ENCODE results near the gene MROH7.
"Not testable (repeated sequence)": the region's sequence is repeated elsewhere in the genome, so short reads cannot be mapped to it uniquely, and the experiment has no call there.

The MROH7 gene

DNA sequence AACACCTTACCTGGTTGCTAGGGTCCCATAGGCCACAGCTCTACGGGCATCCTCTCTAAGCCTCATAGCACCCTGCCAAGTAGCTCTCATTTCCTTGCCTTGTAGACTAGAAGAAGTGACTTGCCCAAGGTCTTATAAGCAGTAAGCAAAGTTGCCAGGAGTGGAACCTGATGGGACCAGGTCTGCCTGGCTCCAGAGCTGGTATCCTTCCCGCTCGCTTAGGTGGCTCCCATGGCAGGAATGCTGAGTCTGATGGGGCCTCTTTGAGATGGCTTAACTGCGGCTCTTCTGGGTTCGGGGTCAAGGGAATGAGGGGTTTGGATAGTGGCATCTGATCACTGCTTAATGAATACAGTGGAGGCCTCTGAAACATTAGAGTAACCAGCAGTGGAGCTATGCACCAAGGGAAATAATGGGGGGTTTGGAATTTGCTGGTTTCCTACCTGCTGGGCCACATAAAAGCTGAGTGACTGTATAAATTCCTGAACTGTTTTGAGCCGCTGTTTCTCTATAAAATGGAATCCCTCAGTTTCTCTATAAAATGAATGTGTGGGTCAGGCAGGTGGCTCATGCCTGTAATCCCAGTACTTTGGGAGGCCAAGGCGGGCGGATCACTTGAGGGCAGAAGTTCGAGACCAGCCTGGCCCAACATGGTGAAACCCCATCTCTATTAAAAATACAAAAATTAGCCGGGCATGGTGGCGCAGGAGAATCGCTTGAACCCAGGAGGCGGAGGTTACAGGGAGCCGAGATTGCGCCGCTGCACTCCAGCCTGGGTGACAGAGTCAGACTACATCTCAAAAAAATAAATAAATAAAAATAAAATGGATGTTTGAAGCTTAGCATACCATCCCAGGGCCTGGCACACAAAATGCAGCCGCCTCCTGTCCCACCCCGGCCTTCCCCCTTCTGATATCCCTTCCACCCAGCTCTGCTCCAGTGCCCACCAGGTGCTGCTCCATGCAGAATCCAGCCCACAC is 30.7 kb upstream of the MROH7 start:
- no peak for DNase-seq

DNA sequence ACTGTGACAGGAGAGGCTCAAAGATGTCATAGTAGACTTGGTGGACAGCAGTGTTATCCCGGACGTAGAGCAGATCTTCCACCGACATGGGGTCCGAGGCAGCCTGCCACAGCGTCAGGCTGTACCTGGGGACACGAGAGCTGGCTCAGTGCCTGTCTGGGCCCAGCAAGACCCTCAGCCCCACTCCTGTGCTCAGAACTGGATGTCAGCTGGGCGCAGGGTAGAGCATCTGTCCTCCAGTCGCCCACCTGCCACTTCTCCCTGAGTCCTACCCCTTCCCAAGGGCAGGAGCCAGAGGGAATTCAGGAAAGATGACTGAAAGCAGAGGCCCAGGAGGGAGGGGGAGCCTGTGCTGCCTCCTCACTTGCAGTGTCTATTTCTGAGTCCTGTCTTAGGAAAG is 30.0 kb upstream of the MROH7 start:
- DNase-seq = no peak

DNA sequence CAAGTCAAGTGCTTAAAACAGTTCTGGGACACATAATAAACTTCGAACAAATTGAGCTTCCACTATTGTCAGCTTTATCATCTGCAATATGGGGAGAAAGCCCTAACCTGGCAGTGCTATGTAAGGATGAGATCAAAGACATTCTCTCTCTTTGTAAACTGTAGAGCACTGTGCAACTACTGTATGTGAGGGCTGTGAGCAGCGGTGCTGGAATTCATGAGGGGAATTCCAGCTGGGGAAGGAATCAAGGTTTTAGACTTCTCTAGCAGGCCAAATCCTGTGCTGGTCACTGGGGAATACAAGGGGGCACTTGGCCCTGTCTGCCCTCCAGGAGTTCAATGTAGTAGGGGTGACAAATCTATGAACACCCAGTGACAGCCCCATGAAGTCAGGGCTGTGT is 27.6 kb upstream of the MROH7 start:
- no peak for DNase-seq

DNA sequence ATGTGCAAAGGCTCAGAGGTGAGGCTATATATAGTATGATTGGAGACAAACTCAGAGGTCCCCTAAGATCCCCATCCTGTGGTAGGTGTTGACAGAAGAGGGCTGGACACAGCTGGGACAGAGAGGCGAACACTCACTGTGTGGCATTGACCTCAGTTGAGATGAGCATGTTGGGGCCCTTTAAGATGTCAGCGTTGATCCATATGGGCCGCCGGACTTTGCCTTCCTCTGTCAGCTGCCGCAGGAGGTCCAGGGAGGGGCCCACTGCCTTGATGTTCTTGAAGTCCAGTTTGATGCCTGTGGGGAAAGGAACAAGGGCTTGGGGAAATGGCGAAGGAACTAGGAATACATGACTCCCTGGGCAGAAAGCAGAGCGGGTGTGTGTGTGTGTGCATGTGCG is 27.0 kb upstream of the MROH7 start:
- DNase-seq = no peak

DNA sequence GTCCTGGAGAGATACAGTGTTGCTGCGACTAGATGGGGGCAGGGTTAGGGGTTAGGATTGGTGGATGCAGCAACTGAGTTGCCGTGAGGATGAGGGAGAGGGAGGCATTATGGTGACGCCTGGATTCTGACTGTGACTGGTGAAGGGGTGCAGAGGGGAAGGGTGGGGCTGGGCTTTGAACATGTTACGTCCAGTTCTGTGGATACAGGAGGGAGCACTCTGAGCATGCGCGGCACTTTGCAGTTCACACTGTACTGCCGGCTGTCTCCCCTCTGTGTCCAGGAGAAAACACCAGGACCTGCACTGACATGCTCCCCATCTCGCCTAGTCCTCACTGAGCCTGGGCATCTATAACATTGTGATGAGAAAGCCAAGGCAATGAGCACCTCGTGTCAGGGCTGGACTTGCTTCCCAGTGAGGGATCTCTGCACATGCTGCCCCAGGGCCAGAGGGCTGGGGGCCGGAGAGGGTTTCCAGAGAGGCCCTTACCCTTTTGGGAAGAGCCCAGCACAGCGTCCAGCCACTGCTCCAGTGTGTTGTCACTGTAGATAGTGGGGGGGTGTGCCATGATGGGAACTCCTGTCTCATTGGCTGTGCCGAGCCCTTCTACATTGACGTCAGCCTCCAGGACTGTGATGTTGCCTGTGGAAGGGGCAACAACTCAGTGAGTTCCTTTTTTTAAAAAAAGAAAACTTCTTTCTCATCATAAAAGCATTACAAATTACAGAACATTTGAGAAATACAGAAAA is 25.9 kb upstream of the MROH7 start:
- no peak for DNase-seq

DNA sequence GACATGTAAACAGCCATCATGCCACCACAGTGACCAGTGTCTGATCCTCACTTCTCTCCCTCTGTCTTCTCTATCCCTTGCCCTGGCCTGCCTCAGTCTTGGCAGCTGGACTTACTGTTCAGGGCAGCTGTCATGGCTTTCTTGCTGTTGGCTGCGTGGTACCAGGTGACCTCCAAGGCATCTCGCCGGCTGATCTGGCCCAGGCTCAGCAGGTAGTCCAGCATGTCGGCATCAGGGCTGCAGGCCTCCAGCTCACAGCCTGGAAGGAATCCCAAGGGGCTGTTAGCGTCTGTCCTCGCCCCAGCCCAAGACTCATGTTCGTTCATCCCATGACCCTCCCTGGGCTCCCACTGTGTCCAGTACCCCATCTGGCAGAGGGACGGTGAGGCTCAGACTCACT is 21.8 kb upstream of the MROH7 start:
- DNase-seq = no peak

DNA sequence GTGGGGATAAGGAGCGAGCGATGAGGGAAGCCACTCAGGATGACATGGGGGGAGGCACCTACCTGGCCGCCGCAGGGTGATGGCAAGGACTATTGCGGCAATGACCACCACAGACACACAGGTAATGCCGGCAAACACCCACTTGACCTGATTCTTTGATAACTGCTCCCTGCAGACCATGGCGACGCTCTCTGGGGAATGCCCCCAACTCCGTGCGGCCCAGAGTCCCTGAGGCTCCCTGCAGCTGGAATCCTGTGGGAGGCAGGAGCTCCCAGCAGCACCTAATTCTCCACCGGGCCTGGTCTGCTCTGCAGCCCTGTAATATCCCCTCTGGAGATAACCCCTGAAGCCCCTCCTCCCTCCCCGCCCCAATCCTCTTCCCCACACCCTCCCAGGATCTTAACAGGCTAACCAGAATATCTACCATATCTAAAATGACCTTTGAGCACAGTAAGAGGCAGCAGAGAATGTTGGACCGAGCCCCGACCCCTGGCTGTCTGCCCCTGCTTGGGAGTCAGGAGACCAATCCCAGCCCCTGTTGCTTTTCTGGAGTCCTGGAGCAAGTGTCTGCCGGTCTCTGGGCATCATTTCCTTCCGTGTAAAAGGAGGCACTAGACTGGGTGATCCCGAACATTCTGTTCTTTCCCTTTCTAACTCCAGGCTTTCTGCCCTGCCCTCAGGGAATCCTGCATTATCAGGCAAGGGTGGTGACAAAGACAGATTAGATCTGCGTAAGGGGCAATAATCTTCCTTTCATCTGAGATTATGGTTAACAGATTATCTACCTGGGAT is 18.2 kb upstream of the MROH7 start, which contains the start of gene FAM151A:
Gene FAM151A (minus strand): TSS at position 310 of the 792 bp plus-strand sequence. CDS start 130 bp downstream, at position 180.
- DNase-seq = no peak

DNA sequence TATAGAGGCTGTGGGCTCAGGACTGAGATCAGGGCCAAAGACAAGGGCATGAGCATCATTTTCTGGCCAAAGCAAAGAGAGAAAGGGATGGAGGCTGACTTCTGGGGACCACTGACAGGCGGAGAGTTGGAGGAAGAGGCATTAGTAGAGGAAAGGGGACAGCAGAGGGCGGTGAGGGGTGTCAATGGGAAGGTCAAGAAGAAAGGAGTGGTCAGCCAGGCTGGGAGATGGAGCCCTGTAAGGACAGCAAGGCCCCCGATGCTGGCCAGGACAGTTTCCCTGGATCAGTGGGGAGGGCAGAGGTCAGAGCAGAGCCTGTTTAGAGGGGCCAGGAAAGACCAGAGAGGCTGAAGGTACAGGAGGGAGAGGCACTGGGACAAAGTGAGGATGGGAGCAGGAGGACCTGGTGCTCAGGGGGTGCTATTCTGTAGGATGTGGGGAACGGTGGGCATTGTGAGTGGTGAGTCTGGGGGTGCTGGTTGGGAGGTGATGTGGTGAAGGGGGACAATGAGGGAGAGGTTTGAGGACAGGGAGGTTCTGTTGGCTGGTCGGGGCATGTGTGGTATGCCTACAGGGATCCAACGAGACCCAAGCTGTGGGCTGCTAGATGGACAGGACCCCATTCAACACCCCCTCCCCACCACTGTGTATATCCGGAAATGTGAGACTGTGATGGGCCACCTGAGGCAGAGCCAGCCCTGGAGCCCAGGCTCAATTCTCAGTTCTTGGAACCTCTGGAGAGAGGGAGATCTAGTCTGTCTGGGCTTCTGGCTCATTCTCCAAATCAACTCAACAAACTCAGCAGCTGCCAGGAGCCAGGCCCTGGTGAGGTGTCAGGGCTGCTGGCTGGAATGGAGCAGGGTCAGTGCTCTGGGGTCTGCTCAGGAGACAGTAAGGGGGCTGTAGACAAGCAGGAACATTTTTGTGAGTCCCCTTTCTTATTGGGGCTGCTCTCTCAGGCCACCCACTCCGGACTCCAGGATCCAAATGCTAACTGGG is 16.8 kb upstream of the MROH7 start:
- DNase-seq = no peak

DNA sequence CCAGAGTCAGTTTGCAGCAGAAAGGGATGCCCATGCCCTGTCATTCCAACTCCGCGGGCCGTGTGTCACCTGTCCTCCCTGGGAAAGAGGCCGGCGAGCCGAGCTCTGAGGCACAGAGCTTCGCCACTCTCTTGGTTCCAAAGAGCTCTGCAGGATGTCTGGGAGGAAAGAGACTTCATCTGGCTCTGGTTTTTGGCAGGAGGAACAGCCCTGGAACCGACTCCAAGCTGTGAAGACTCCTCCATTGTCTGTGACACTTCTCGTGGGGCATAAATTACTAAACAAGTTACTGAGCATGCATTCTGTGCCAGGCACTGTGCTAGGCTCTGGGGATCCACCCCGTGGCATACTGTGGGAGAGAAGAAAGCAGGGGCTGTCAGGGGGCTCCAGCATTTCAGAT is 14.4 kb upstream of the MROH7 start:
- no peak for DNase-seq

DNA sequence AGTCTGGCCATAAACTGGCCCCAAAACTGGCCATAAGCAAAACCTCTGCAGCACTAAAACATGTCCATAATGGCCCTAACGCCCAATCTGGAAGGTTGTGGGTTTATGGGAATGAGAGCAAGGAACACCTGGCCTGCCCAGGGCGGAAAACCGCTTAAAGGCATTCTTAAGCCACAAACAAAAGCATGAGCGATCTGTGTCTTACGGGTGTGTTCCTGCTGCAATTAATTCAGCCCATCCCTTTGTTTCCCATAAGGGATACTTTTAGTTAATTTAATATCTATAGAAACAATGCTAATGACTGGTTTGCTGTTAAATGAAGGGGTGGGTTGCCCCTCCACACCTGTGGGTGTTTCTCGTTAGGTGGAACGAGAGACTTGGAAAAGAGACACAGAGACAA is 5.8 kb upstream of the MROH7 start:
- not testable (repeated sequence) for DNase-seq

DNA sequence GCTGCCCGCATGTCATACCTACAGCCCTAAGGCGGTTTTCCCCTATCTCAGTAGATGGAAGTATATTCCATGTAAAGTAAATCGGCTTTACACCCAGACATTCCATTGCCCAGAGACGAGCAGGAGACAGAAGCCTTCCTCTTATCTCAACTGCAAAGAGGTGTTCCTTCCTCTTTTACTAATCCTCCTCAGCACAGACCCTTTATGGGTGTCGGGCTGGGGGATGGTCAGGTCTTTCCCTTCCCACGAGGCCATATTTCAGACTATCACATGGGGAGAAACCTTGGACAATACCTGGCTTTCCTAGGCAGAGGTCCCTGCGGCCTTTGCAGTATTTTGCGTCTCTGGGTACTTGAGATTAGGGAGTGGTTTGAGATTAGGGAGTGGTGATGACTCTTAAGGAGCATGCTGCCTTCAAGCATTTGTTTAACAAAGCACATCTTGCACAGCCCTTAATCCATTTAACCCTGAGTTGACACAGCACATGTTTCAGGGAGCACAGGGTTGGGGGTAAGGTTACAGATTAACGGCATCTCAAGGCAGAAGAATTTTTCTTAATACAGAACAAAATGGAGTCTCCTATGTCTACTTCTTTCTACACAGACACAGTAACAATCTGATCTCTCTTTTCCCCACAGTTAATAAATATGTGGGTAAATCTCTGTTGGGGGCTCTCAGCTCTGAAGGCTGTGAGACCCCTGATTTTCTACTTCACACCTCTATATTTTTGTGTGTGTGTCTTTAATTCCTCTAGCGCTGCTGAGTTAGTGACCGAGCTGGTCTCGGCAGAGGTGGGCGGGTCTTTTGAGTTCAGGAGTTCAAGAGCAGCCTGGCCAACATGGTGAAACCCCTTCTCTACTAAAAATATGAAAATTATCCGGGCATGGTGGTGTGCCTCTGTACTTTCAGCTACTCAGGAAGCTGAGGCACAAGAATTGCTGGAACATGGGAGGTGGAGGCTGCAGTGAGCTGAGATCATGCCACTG is 4.8 kb upstream of the MROH7 start:
- not testable (repeated sequence) for DNase-seq

DNA sequence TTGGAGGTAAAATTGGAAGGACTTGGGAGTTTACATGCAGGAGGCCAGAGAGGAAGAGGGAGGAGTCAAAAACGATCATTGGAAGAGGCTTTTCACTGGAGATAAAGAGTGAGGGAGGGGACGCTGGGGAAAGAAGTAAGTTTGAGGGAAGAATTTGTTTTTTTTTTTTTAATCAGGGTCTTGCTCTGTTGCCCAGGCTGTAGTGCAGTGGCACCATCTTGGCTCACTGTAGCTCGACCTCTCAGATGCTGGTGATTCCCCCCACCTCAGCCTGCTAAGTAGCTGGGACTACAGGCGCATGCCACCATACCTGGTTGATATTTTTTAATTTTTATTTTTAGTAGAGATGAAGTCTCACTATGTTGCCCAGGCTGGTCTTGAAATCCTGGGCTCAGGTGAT is 1.2 kb upstream of the MROH7 start:
- DNase-seq = no peak

DNA sequence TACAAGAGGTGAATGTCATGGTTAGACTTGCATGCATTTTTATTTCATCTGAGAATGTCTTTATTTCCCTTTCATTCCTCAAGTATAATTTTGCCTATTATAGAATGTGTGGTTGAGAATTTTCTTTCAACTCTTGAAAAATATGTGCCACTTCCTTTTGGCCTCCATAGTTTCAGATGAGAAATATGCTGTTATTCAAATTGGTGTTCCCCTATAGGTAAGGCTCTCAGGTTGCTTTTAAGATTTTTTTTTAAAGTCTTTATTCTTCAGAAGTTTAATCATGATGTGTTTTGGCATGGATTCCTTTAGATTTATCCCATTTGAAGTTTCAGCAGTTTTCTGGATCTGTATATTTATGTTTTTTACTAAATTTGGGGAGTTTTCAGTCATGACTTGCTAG is 2.1 kb downstream of the MROH7 start:
- DNase-seq = no peak

DNA sequence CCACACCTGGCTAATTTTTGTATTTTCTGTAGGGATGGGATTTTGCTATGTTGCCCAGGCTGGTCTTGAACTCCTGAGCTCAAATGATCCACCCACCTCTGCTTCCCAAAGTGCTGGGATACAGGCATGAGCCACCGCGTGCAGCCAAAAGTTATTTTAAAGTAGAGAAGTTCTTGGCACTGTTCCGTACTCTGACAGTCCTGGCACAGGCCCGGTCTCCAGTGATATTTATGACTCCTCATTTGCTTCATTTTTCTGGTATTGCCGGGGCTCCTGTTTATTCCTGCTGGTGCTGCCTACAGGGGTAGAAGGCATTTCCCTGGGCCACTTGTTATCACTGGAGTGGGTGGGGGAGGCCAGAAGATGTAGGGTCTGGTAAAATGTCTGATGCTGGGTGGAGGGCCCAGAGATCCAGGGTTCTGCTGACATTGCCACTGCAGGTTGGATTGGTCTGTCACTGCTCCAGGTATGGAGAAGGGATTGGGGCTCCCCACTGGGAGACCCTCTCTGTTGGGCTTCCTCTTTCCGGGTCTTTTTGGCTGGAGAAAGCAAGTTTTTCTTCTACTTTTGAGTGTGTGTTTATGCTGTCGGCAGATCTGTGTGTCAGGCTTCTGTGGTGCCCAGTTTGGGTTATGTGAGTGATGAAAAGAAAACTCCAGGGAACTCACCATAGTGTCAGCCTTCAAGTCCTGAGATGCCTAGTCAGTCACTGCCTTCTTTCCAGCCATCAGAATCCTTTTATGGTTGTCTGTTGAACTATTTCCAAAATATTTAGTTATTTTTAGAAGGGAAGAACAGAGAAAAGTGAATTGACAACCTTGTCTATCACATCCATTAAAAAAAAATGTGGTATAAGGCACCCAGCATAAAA is 4.5 kb downstream of the MROH7 start:
- DNase-seq = no peak

DNA sequence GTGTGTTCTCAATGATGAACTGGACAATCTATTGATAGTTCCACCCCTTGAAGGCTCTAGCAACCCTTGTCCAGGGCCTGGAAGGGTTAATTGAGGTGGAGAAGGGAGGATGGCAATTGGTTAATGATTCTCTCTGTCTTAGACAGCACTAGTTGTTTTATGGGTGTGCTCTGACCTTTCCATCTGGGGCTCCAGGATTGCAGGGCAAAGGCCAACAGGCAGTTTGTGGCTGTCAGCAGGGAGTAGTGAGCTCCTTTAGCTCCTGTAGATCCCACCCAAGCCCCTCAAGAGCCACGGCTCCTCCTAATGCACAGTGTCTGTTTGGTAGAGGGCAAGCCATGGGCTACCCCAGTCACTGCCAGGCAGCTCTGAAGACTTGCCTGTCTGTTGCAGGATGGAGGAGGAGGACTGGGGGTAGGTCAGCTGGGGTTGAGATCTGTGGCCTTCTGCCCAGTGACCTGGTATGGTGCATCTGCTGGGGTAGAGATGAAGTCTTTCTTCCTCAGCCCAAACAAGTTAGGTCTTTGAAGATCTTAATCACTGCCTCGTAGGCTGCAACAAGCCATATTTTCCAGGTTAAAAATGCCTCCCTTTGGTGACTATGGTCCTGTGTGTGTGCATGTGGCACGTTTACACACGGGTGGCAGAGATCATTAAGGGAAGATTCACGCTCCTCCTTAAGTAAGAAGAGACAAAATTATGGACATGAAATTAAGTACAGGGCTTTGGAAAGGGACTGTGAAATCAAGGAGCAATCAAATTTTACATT is 7.7 kb downstream of the MROH7 start:
- DNase-seq = no peak

DNA sequence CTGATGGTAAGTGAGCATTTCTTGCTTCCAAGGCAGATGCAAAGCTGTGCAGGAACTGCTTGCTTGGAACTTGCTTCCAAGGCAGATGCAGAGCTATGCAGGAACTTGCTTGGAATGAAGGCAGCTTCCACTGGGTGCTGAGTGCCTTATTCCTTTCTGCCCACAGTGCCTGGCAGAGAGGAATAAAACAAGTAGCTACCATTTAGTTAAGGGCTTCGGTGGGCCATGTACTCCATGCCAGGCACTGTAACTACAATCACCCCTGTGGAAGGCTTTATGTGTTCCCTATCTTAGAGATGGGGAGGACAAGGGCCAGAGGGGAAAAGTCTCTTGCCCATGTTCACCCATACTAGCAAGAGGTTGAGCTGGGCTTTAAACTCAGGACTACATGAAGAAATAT is 8.3 kb downstream of the MROH7 start:
- DNase-seq = no peak

DNA sequence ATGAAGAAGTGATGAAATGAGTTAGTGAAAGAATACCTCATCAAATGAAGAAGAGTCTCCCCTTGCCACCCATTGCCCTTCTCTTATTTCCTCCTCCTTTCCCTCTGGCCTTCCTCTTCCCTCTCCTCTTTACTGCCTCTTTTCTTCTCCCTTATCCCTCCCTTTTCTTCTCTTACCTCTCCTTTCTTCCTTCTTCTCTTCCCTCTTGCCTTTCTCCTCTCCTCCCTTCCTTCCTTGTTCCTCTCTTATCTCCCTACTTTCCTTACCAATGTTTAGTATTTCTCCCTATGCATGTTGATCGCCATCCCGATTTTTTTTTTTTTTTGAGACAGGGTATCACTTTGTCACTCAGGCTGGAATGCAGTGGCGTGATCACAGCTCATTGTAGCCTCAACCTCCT is 8.8 kb downstream of the MROH7 start:
- DNase-seq = no peak

DNA sequence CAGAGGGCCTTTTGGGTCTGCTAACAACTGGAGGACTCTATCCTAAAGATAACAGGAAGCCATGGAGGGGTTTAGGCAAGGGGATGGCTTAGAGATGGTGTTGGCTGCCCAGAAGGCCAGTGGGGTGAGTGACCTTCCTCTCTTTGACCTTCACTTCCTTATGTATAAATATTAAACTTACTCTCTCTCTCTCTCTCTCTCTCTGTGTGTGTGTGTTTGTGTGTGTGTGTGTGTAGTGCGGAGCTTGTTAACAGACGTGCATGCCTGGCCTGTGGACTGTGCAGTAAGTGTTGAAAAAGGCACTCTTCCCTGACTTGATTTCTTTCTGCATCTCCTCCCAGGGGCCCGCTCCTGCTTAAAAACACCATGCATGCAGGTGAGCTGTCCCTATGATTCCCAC is 10.0 kb downstream of the MROH7 start:
- no peak for DNase-seq

DNA sequence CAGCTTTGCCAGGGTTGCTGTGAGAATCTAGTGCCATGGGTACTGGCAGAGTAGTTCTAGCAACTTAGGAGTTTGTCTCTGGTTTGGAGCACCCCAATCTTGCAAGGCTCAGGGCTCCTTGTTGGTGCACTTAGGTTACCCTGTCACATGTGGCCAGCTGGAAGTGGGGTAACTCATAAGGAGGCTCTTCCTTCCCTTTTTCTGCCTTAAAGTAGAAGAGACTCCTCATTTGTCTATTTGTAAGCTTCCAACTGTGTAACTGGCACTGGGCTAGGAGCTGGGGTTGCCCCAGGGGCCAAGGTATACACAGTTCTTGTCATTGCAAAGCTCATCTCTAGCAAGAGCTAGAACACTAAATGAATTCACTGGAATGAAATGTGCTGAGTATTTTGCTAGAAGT is 10.6 kb downstream of the MROH7 start:
- no peak for DNase-seq

Data from activated CD4-positive, alpha-beta T cell treated with anti-CD3 and anti-CD28 coated beads, Interleukin-2, amount 50 U/mL, for 1 hour (primary cell).